Nephron progenitor cell (in vitro differentiated cells): ENCODE results near the gene ERVV-1.
"Not testable (repeated sequence)": the region's sequence is repeated elsewhere in the genome, so short reads cannot be mapped to it uniquely, and the experiment has no call there.

Experiments
- DNase-seq: peaks from one replicate; pipeline ENCODE4 v3.0.0; 2021
- H3K27ac Mint-ChIP-seq: 2 replicates; pipeline ENCODE4 v1.8.0; 2021; ENCODE audit warnings: mild to moderate bottlenecking, moderate library complexity, mixed read lengths
- H3K27me3 Mint-ChIP-seq: 2 replicates; pipeline ENCODE4 v1.8.0; 2021; ENCODE audit warnings: mild to moderate bottlenecking, low read depth, mixed read lengths; ENCODE audit not compliant: poor library complexity
- H3K36me3 Mint-ChIP-seq: 2 replicates; pipeline ENCODE4 v1.8.0; 2021; ENCODE audit warnings: low read depth, mixed read lengths
- H3K4me1 Mint-ChIP-seq: 2 replicates; pipeline ENCODE4 v1.8.0; 2021; ENCODE audit warnings: mixed read lengths
- H3K4me3 Mint-ChIP-seq: 2 replicates; pipeline ENCODE4 v1.8.0; 2021; ENCODE audit warnings: mild to moderate bottlenecking, moderate library complexity, mixed read lengths
- H3K9me3 Mint-ChIP-seq: 2 replicates; pipeline ENCODE4 v1.8.0; 2021; ENCODE audit warnings: mild to moderate bottlenecking, moderate library complexity, mixed read lengths
- CTCF ChIP-seq: fragments of 200-600 bp; sonication (generic); IDR thresholded peaks from 2 replicates; pipeline ENCODE4 v1.5.0; 2021; ENCODE audit warnings: antibody characterized with exemption

Gene ERVV-1

GRCh38 chr19:53013621-53014020, at the start of gene ERVV-1:
Gene ERVV-1, plus strand, starts transcription at chr19:53013921. Its CDS starts 170 bp downstream, at chr19:53014091.
- no peak within 1 kb of the TSS for H3K27ac Mint-ChIP-seq
- H3K4me3 Mint-ChIP-seq = no peak within 1 kb of the TSS
- H3K27me3 Mint-ChIP-seq = peaks cover 3% of the 10 kb centered on the region
- no peaks in the 10 kb centered on the region for H3K4me1 Mint-ChIP-seq
- peaks cover 50% of the 10 kb centered on the region for H3K9me3 Mint-ChIP-seq
- H3K36me3 Mint-ChIP-seq = peaks cover 22% of the 10 kb centered on the region
- DNase-seq = no peak
- no peak for TF ChIP-seq CTCF

DNA sequence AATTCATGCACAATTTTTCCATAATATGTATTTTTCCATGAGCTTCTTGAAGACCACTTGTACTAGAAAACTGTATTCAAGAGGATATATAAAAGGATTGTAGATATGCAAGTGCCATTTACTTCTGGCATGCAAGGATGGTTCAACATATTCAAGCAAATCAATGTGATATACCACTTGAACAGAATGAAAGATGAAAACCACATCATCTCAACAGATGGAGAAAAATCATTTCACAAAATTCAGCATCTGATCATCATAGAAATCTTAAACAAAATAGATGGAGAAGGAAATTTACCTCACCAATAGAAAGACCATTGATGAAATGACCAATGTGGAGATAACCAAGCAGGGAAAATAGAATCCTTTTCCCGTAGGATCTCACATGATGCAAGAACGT, 45.9 kb upstream of the ERVV-1 start:
- Mint-ChIP-seq H3K36me3 (peaks cover 60% of the 10 kb centered on the region), H3K27ac (no peak overlapping the region), H3K4me1 (peaks cover 11% of the 10 kb centered on the region), H3K27me3 (no peaks in the 10 kb centered on the region), H3K9me3 (peaks cover 60% of the 10 kb centered on the region), H3K4me3 (no peak overlapping the region)
- DNase-seq = no peak
- TF ChIP-seq CTCF = no peak

GRCh38 chr19:52981329-52981728, 32.4 kb upstream of the ERVV-1 start:
- H3K36me3 Mint-ChIP-seq = peaks cover 68% of the 10 kb centered on the region
- no peaks in the 10 kb centered on the region for H3K27me3 Mint-ChIP-seq
- H3K27ac Mint-ChIP-seq = no peak overlapping the region
- no peaks in the 10 kb centered on the region for H3K4me1 Mint-ChIP-seq
- no peak overlapping the region for H3K4me3 Mint-ChIP-seq
- peaks cover 24% of the 10 kb centered on the region for H3K9me3 Mint-ChIP-seq
- no peak for DNase-seq
- no peak for TF ChIP-seq CTCF

DNA sequence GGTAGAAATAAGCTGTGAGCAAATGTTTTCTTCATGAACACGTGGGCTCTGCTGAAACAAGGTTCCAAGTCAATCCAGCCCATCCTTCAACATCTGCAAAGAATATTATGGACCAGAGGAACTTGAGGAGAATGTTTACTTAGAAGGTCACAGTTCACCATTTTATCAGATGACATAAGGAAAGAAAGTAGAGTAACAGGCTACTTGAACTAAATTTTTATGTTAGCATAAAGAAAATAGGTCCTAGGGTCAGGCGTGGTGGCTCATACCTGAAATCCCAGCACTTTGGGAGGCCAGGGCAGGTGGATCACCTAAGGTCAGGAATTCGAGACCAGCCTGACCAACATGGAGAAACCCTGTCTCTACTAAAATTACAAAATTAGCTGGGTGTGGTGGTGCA, 30.6 kb upstream of the ERVV-1 start:
- Mint-ChIP-seq H3K9me3 (peaks cover 37% of the 10 kb centered on the region), H3K36me3 (peaks cover 77% of the 10 kb centered on the region)
- DNase-seq, H3K27ac Mint-ChIP-seq, H3K27me3 Mint-ChIP-seq, H3K4me1 Mint-ChIP-seq, H3K4me3 Mint-ChIP-seq: not testable (repeated sequence)

- Mint-ChIP-seq H3K27me3 (peaks cover 12% of the 10 kb centered on the region), H3K36me3 (peaks cover 71% of the 10 kb centered on the region), H3K9me3 (peaks cover 36% of the 10 kb centered on the region), H3K4me1 (peaks cover 6% of the 10 kb centered on the region), H3K27ac (no peak overlapping the region), H3K4me3 (no peak overlapping the region)
- TF ChIP-seq CTCF = no peak
- no peak for DNase-seq
These were observed 26.5 kb upstream of the ERVV-1 start for GRCh38 chr19:52987221-52987620.

GRCh38 chr19:52988506-52988905, 25.2 kb upstream of the ERVV-1 start:
- H3K4me1 Mint-ChIP-seq = peaks cover 10% of the 10 kb centered on the region
- TF ChIP-seq CTCF = no peak
- no peak overlapping the region for H3K27ac Mint-ChIP-seq
- peaks cover 39% of the 10 kb centered on the region for H3K9me3 Mint-ChIP-seq
- H3K36me3 Mint-ChIP-seq = peaks cover 63% of the 10 kb centered on the region
- peaks cover 15% of the 10 kb centered on the region for H3K27me3 Mint-ChIP-seq
- DNase-seq = no peak
- H3K4me3 Mint-ChIP-seq = no peak overlapping the region
